IMR-90 (cell line): ENCODE results near the gene CLEC4M. TPM values are rescaled to one million over a fixed set of nuclear protein-coding genes. Genes with fewer than 3 reads are reported as not detected.

Experiments
- ATAC-seq: fragments of 200-7000 bp; cut with Tn5 transposase; 2 replicates; pipeline ENCODE4 v1.9.1; 2020; ENCODE audit warnings: low read depth, mild to moderate bottlenecking, moderate library complexity
- BruUV-seq: library from RNA; stranded (reverse); fragments of 400-500 nt; replicated peaks from 2 replicates; lab custom pipeline; 2021; lab: Mats Ljungman, UMichigan
- CTCF ChIA-PET: fragments of 300-600 bp; formaldehyde crosslinking; extraction: SDS; loops from one replicate; lab custom pipeline; 2021; ENCODE audit warnings: antibody characterized with exemption; lab: Yijun Ruan, JAX
- POLR2A ChIA-PET: fragments of 300-600 bp; sonication (Branson Sonifier 250); formaldehyde crosslinking; loops from one replicate; lab custom pipeline; 2022; ENCODE audit warnings: antibody characterized with exemption; ENCODE audit not compliant: unreplicated experiment; lab: Charles Lee
- DNase-seq: peaks from one replicate; pipeline ENCODE4 v3.0.0; 2013
- H2AFZ ChIP-seq: replicated peaks from 2 replicates; pipeline ENCODE3; 2013; ENCODE audit warnings: low read length, mild to moderate bottlenecking; ENCODE audit not compliant: poor library complexity
- H2AK5ac ChIP-seq: 2 replicates; pipeline ENCODE4 v1.6.1; 2013; ENCODE audit warnings: low read depth, low read length, inconsistent platforms
- H2AK9ac ChIP-seq: replicated peaks from 2 replicates; pipeline ENCODE3; 2013; ENCODE audit warnings: mild to moderate bottlenecking, low read depth, low read length, moderate library complexity; ENCODE audit not compliant: poor library complexity
- H2BK120ac ChIP-seq: 2 replicates; pipeline ENCODE4 v1.6.1; 2013; ENCODE audit warnings: low read depth, low read length, inconsistent platforms
- H2BK15ac ChIP-seq: 3 replicates; pipeline ENCODE4 v1.6.1; 2013; ENCODE audit warnings: low read depth, low read length, inconsistent platforms
- H2BK20ac ChIP-seq: 2 replicates; pipeline ENCODE4 v1.6.1; 2013; ENCODE audit warnings: low read depth, mild to moderate bottlenecking, inconsistent platforms, low read length, moderate library complexity
- H2BK5ac ChIP-seq: 2 replicates; pipeline ENCODE4 v1.6.1; 2013; ENCODE audit warnings: mild to moderate bottlenecking, low read depth, low read length, inconsistent platforms; ENCODE audit not compliant: poor library complexity, severe bottlenecking
- H3K14ac ChIP-seq: replicated peaks from 2 replicates; pipeline ENCODE4 v1.6.1; 2013; ENCODE audit warnings: low read depth, low read length, inconsistent platforms
- H3K18ac ChIP-seq: 2 replicates; pipeline ENCODE4 v1.6.1; 2013; ENCODE audit warnings: low read depth, low read length, control low read depth
- H3K23ac ChIP-seq: 2 replicates; pipeline ENCODE4 v1.6.1; 2013; ENCODE audit warnings: low read depth, low read length, inconsistent platforms
- H3K27ac ChIP-seq: 2 replicates; pipeline ENCODE4 v1.5.1; 2013; ENCODE audit warnings: mild to moderate bottlenecking, control low read depth, low read length; ENCODE audit not compliant: insufficient read depth
- H3K27me3 ChIP-seq: 2 replicates; pipeline ENCODE4 v1.6.1; 2013; ENCODE audit warnings: low read length; ENCODE audit not compliant: control insufficient read depth, insufficient read depth
- H3K36me3 ChIP-seq: 2 replicates; pipeline ENCODE4 v1.6.1; 2013; ENCODE audit warnings: low read length, mixed read lengths; ENCODE audit not compliant: control insufficient read depth, insufficient read depth
- H3K4ac ChIP-seq: 2 replicates; pipeline ENCODE4 v1.6.1; 2013; ENCODE audit warnings: low read depth, low read length, inconsistent platforms
- H3K4me1 ChIP-seq: 2 replicates; pipeline ENCODE4 v1.6.1; 2013; ENCODE audit warnings: low read length, mixed read lengths; ENCODE audit not compliant: control insufficient read depth, insufficient read depth
- H3K4me2 ChIP-seq: 2 replicates; pipeline ENCODE4 v1.6.1; 2013; ENCODE audit warnings: low read depth, mild to moderate bottlenecking, control low read depth, low read length, moderate library complexity
- H3K4me3 ChIP-seq: 2 replicates; pipeline ENCODE4 v1.5.1; 2013; ENCODE audit warnings: low read depth, mild to moderate bottlenecking, control low read depth, low read length, moderate library complexity; ENCODE audit not compliant: insufficient read depth
- H3K56ac ChIP-seq: 2 replicates; pipeline ENCODE4 v1.6.1; 2013; ENCODE audit warnings: low read length, inconsistent platforms; ENCODE audit not compliant: insufficient read depth; ENCODE audit errors: extremely low read depth
- H3K79me1 ChIP-seq, 2 experiments: 2 replicates each; pipeline ENCODE4 v1.6.1; 2013; ENCODE audit warnings: low read length in 2 of 2, inconsistent platforms in 1 of 2, low read depth in 1 of 2
- H3K9ac ChIP-seq: 2 replicates; pipeline ENCODE4 v1.6.1; 2013; ENCODE audit warnings: low read depth, low read length, control low read depth
- H3K9me1 ChIP-seq: 2 replicates; pipeline ENCODE4 v1.6.1; 2013; ENCODE audit warnings: low read length, inconsistent platforms; ENCODE audit not compliant: insufficient read depth
- H3K9me3 ChIP-seq: 2 replicates; pipeline ENCODE4 v1.6.1; 2013; ENCODE audit warnings: low read length; ENCODE audit not compliant: control insufficient read depth, insufficient read depth
- H4K20me1 ChIP-seq: 2 replicates; pipeline ENCODE4 v1.6.1; 2013; ENCODE audit warnings: low read length, inconsistent platforms; ENCODE audit not compliant: insufficient read depth
- H4K5ac ChIP-seq: 2 replicates; pipeline ENCODE4 v1.6.1; 2013; ENCODE audit warnings: mild to moderate bottlenecking, low read depth, low read length, control low read depth
- H4K8ac ChIP-seq, 2 experiments: 2 replicates each; pipeline ENCODE4 v1.6.1; 2013; ENCODE audit warnings: low read depth in 2 of 2, low read length in 2 of 2, control low read depth in 1 of 2, inconsistent platforms in 1 of 2
- H4K91ac ChIP-seq: 2 replicates; pipeline ENCODE4 v1.6.1; 2013; ENCODE audit warnings: low read depth, low read length, inconsistent platforms; ENCODE audit not compliant: insufficient read depth
- CHD1 ChIP-seq: IDR thresholded peaks from 2 replicates; pipeline ENCODE4 v1.6.1; 2012; ENCODE audit warnings: low read depth, low read length, improper control_type of control experiment
- MAFK ChIP-seq: IDR thresholded peaks from 2 replicates; pipeline ENCODE4 v1.6.1; 2012; ENCODE audit warnings: low read depth, low read length, improper control_type of control experiment
- MXI1 ChIP-seq: IDR thresholded peaks from 2 replicates; pipeline ENCODE4 v1.6.1; 2012; ENCODE audit warnings: low read depth, mild to moderate bottlenecking, low read length, moderate library complexity, borderline replicate concordance
- POLR2A ChIP-seq: IDR thresholded peaks from 2 replicates; pipeline ENCODE4 v1.6.1; 2012; ENCODE audit warnings: mild to moderate bottlenecking, low read depth, low read length
- RAD21 ChIP-seq: IDR thresholded peaks from 2 replicates; pipeline ENCODE4 v1.6.1; 2012; ENCODE audit warnings: low read length, improper control_type of control experiment
- RCOR1 ChIP-seq: IDR thresholded peaks from 2 replicates; pipeline ENCODE4 v1.6.1; 2012; ENCODE audit warnings: mild to moderate bottlenecking, low read length, improper control_type of control experiment; ENCODE audit not compliant: insufficient replicate concordance
- WGBS, 2 experiments: methylation state at CpG; one replicate each; pipeline versions ENCODE4 v1.1.5 to v1.1.7; 2013; ENCODE audit warnings: missing lambda C conversion rate in 2 of 2; ENCODE audit not compliant: insufficient read length in 1 of 2; ENCODE audit errors: extremely low coverage in 2 of 2; 5-methylcytosine and 5-hydroxymethylcytosine counted together
- dilution Hi-C: fragments of 300-500 bp; cut with HindIII; formaldehyde crosslinking; loops from one replicate; pipeline ENCODE4 v1.14.3; 2018; ENCODE audit warnings: low sequenced_read_pairs; ENCODE audit not compliant: unreplicated experiment
- in situ Hi-C: fragments of 300-500 bp; cut with MboI; formaldehyde crosslinking; loops from 3 replicates; pipeline ENCODE4 v1.14.3; 2019; ENCODE audit warnings: low sequenced_read_pairs, inconsistent platforms, mixed read lengths
- intact Hi-C: fragments of 100-400 bp; cut with micrococcal nuclease; formaldehyde crosslinking; loops from 2 replicates; pipeline ENCODE4 v1.10.0; 2022
- polyA plus RNA-seq, 3 experiments: library from polyadenylated mRNA; depleted of rRNA; stranded (reverse); fragments of >200 nt; gene quantifications; 2 replicates each; pipeline ENCODE4 v1.2.3, GENCODE V29; 2012; ENCODE audit warnings: low replicate concordance in 1 of 3
- total RNA-seq: library from RNA; depleted of rRNA; stranded (reverse); fragments of >200 nt; gene quantifications from 2 replicates; pipeline ENCODE4 v1.2.3, GENCODE V29; 2012

The CLEC4M gene
- total and polyA plus RNA-seq, 2 of the 4 experiments (the other 2 are of a cell fraction), result not detected

GRCh38 chr19:7733376-7733775 lies 29.7 kb upstream of the CLEC4M start:
- Histone ChIP-seq H3K79me1 (no peaks in the 10 kb centered on the region), H3K4ac (no peak overlapping the region), H3K23ac (no peak overlapping the region), H2BK120ac (no peak overlapping the region), H3K9me3 (no peaks in the 10 kb centered on the region), H3K36me3 (no peaks in the 10 kb centered on the region), H3K4me1 (no peaks in the 10 kb centered on the region), H4K8ac (no peak overlapping the region), H2BK20ac (no peak overlapping the region), H3K4me2 (no peak overlapping the region), H3K14ac (no peak overlapping the region), H3K27ac (no peak overlapping the region), H4K20me1 (no peaks in the 10 kb centered on the region), H2AK9ac (no peak overlapping the region), H3K9ac (no peak overlapping the region), H3K9me1 (no peaks in the 10 kb centered on the region), H3K27me3 (peaks cover 46% of the 10 kb centered on the region), H2BK15ac (no peak overlapping the region), H4K91ac (no peak overlapping the region), H2BK5ac (no peak overlapping the region), H3K56ac (no peak overlapping the region), H3K4me3 (no peak overlapping the region), H2AFZ (no peak overlapping the region), H4K5ac (no peak overlapping the region), H3K18ac (no peak overlapping the region), H2AK5ac (no peak overlapping the region)
- ChIA-PET CTCF (no interaction called here), POLR2A (no interaction called here)
- dilution Hi-C loops (no loop called here), in situ Hi-C loops (no loop called here), intact Hi-C loops (no loop called here)
- no peak for ATAC-seq
- no CpG with 5 or more reads among the region's 6 CpGs for WGBS, 2 experiments
- no TSS peak for BruUV-seq
- no peak for TF ChIP-seq CHD1
- TF ChIP-seq MAFK, result no peak
- no peak for TF ChIP-seq RCOR1
- no peak for TF ChIP-seq MXI1
- TF ChIP-seq POLR2A, result no peak
- no peak for TF ChIP-seq RAD21
- DNase-seq, result no peak
